PC-3 (cell line): ENCODE measurements around the gene PAX5. TPM values are rescaled to one million over a fixed set of nuclear protein-coding genes. Genes with fewer than 3 reads are reported as not detected.

Experiments used
- ATAC-seq: fragments of 200-7000 bp; cut with Tn5 transposase; 2 replicates; pipeline ENCODE4 v1.9.1; 2020; ENCODE audit warnings: mild to moderate bottlenecking, moderate library complexity
- BruUV-seq: library from RNA; stranded (reverse); fragments of 400-500 nt; replicated peaks from 2 replicates; lab custom pipeline; 2021; lab: Mats Ljungman, UMichigan
- CTCF ChIA-PET: fragments of 300-600 bp; sonication (Branson Sonifier 250); formaldehyde crosslinking; loops from one replicate; lab custom pipeline; 2022; ENCODE audit warnings: antibody characterized with exemption; lab: Charles Lee
- POLR2A ChIA-PET: fragments of 300-600 bp; sonication (Branson Sonifier 250); formaldehyde crosslinking; loops from one replicate; lab custom pipeline; 2022; ENCODE audit warnings: antibody characterized with exemption; ENCODE audit not compliant: unreplicated experiment; lab: Charles Lee
- DNase-seq: peaks from one replicate; pipeline ENCODE4 v3.0.0-alpha.2; 2015
- H2AFZ ChIP-seq: fragments of 300-600 bp; sonication (generic); 2 replicates; pipeline ENCODE4 v1.6.0; 2016; ENCODE audit warnings: antibody characterized with exemption, low read length
- H3F3A ChIP-seq: fragments of 300-600 bp; sonication (generic); one replicate; pipeline ENCODE4 v1.6.0; 2017; ENCODE audit warnings: antibody characterized with exemption, low read length, control low read depth, mild to moderate bottlenecking; ENCODE audit not compliant: unreplicated experiment
- H3K27ac ChIP-seq: fragments of 300-600 bp; sonication (generic); 2 replicates; pipeline ENCODE4 v1.5.1; 2016; ENCODE audit warnings: mild to moderate bottlenecking, low read length
- H3K27me3 ChIP-seq: fragments of 300-600 bp; sonication (generic); 2 replicates; pipeline ENCODE4 v1.6.1; 2016; ENCODE audit warnings: low read length, mixed read lengths
- H3K36me3 ChIP-seq: fragments of 300-600 bp; sonication (generic); 2 replicates; pipeline ENCODE4 v1.6.1; 2016; ENCODE audit warnings: low read depth, mixed run types, low read length, mixed read lengths
- H3K4me1 ChIP-seq: fragments of 300-600 bp; sonication (generic); 2 replicates; pipeline ENCODE4 v1.5.1; 2016; ENCODE audit warnings: low read length; ENCODE audit not compliant: insufficient read depth
- H3K4me2 ChIP-seq: fragments of 300-600 bp; sonication (generic); 2 replicates; pipeline ENCODE4 v1.6.0; 2016; ENCODE audit warnings: low read length
- H3K4me3 ChIP-seq: fragments of 300-600 bp; sonication (generic); 2 replicates; pipeline ENCODE4 v1.5.1; 2016; ENCODE audit warnings: mild to moderate bottlenecking, low read length, mixed read lengths
- H3K79me2 ChIP-seq: fragments of 300-600 bp; sonication (generic); 2 replicates; pipeline ENCODE4 v1.6.1; 2017; ENCODE audit warnings: low read length, mixed read lengths
- H3K9ac ChIP-seq: fragments of 300-600 bp; sonication (generic); 2 replicates; pipeline ENCODE4 v1.6.0; 2016; ENCODE audit warnings: mild to moderate bottlenecking, low read length
- H3K9me2 ChIP-seq: fragments of 300-600 bp; sonication (generic); replicated peaks from 2 replicates; pipeline ENCODE4 v1.6.1; 2016; ENCODE audit warnings: mixed run types, low read length, mixed read lengths
- H3K9me3 ChIP-seq: fragments of 300-600 bp; sonication (generic); 2 replicates; pipeline ENCODE4 v1.6.1; 2016; ENCODE audit warnings: low read length, mixed read lengths
- H4K20me1 ChIP-seq: fragments of 300-600 bp; sonication (generic); 2 replicates; pipeline ENCODE4 v1.6.1; 2016; ENCODE audit warnings: low read length, mixed read lengths
- EZH2 ChIP-seq: fragments of 300-600 bp; sonication (generic); IDR thresholded peaks from one replicate; pipeline ENCODE4 v1.6.1; 2017; ENCODE audit warnings: antibody characterized with exemption, mild to moderate bottlenecking, low read length; ENCODE audit not compliant: unreplicated experiment
- EZH2phosphoT487 ChIP-seq: fragments of 300-600 bp; sonication (generic); IDR thresholded peaks from 2 replicates; pipeline ENCODE4 v1.6.1; 2018; ENCODE audit warnings: mild to moderate bottlenecking, antibody characterized with exemption, low read length, borderline replicate concordance
- intact Hi-C: fragments of 100-400 bp; cut with micrococcal nuclease; formaldehyde crosslinking; loops from 2 replicates; pipeline ENCODE4 v1.9.0; 2023
- total RNA-seq: library from RNA; depleted of rRNA; stranded (reverse); fragments of >200 nt; gene quantifications from 2 replicates; pipeline ENCODE4 v1.2.3, GENCODE V29; 2014
- TF ChIP-seq, protein P1 (sequence below): fragments of 300-600 bp; sonication (generic); conservative IDR thresholded peaks from 2 replicates; pipeline ENCODE4 v1.5.1; 2017; ENCODE audit warnings: antibody characterized with exemption, low read depth, mild to moderate bottlenecking, low read length

PAX5 gene
- total RNA-seq, 1 experiment from 2014 or later, result not detected

- no peak overlapping the region for H2AFZ ChIP-seq
- H4K20me1 ChIP-seq, result no peaks in the 10 kb centered on the region
- BruUV-seq, result no TSS peak
- TF ChIP-seq EZH2, result no peak
- TF ChIP-seq, protein P1, sequence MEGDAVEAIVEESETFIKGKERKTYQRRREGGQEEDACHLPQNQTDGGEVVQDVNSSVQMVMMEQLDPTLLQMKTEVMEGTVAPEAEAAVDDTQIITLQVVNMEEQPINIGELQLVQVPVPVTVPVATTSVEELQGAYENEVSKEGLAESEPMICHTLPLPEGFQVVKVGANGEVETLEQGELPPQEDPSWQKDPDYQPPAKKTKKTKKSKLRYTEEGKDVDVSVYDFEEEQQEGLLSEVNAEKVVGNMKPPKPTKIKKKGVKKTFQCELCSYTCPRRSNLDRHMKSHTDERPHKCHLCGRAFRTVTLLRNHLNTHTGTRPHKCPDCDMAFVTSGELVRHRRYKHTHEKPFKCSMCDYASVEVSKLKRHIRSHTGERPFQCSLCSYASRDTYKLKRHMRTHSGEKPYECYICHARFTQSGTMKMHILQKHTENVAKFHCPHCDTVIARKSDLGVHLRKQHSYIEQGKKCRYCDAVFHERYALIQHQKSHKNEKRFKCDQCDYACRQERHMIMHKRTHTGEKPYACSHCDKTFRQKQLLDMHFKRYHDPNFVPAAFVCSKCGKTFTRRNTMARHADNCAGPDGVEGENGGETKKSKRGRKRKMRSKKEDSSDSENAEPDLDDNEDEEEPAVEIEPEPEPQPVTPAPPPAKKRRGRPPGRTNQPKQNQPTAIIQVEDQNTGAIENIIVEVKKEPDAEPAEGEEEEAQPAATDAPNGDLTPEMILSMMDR, result no peak
- H3F3A ChIP-seq, result no peaks in the 10 kb centered on the region
- H3K4me2 ChIP-seq, result no peak overlapping the region
- H3K36me3 ChIP-seq, result no peaks in the 10 kb centered on the region
- POLR2A ChIA-PET, result no interaction called here
- DNase-seq (no peak), ATAC-seq (no peak)
- H3K9me3 ChIP-seq, result no peaks in the 10 kb centered on the region
- H3K9me2 ChIP-seq, result no peaks in the 10 kb centered on the region
- H3K79me2 ChIP-seq, result no peaks in the 10 kb centered on the region
- intact Hi-C loops, result no loop called here
- no peak overlapping the region for H3K27ac ChIP-seq
- no peak overlapping the region for H3K4me3 ChIP-seq
- H3K4me1 ChIP-seq, result no peaks in the 10 kb centered on the region
- H3K9ac ChIP-seq, result no peak overlapping the region
- H3K27me3 ChIP-seq, result no peaks in the 10 kb centered on the region; the same call in 1 of the 2 replicates
- CTCF ChIA-PET, result no interaction called here
Observed at GRCh38 chr9:36832164-36832795, 201.8 kb downstream of the PAX5 start.

- no peak for DNase-seq
- POLR2A ChIA-PET, result no interaction called here
- Histone ChIP-seq H3F3A (no peaks in the 10 kb centered on the region), H4K20me1 (no peaks in the 10 kb centered on the region), H3K27me3 (no peaks in the 10 kb centered on the region; the same call in 1 of the 2 replicates), H3K79me2 (no peaks in the 10 kb centered on the region), H3K36me3 (no peaks in the 10 kb centered on the region), H3K9me2 (no peaks in the 10 kb centered on the region), H2AFZ (no peak overlapping the region), H3K4me2 (no peak overlapping the region), H3K4me3 (no peak overlapping the region), H3K4me1 (no peaks in the 10 kb centered on the region), H3K27ac (no peak overlapping the region), H3K9me3 (no peaks in the 10 kb centered on the region), H3K9ac (no peak overlapping the region)
- no peak for ATAC-seq
- TF ChIP-seq EZH2phosphoT487 (no peak), EZH2 (no peak)
- TF ChIP-seq, protein P1, result no peak
- CTCF ChIA-PET, result no interaction called here
- intact Hi-C loops, result no loop called here
- no TSS peak for BruUV-seq
Observed at GRCh38 chr9:36831381-36832161, 202.5 kb downstream of the PAX5 start.

DNA sequence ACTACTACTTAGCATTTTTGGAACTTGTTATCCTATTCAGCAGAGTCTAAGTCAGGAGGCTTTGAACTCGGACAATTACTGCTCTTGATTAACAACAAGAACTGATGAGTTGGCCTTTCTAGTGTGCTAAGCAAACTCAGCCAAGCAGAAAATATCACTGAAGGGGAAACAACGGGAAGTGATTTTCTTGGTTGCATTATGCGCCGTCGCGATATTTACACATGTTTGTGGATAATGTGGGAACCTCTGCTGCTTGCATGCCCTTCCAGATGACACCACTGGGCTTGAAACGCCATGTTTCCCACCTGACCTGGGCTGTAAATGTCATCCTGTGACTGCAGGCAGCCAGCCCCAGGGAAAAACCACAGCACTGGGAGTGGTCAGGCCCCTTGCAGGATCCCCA, 205.5 kb downstream of the PAX5 start:
- H3K9ac ChIP-seq, result no peak overlapping the region
- no peaks in the 10 kb centered on the region for H3K4me1 ChIP-seq
- DNase-seq (no peak), ATAC-seq (no peak)
- intact Hi-C loops, result no loop called here
- H4K20me1 ChIP-seq, result no peaks in the 10 kb centered on the region
- H3K4me2 ChIP-seq, result no peak overlapping the region
- no peaks in the 10 kb centered on the region for H3K79me2 ChIP-seq
- ChIA-PET POLR2A (no interaction called here), CTCF (no interaction called here)
- H3F3A ChIP-seq, result no peaks in the 10 kb centered on the region
- no peaks in the 10 kb centered on the region for H3K36me3 ChIP-seq
- H3K9me2 ChIP-seq, result no peaks in the 10 kb centered on the region
- BruUV-seq, result no TSS peak
- peaks cover 7% of the 10 kb centered on the region for H3K27me3 ChIP-seq
- H3K9me3 ChIP-seq, result no peaks in the 10 kb centered on the region
- H3K4me3 ChIP-seq, result no peak overlapping the region
- H3K27ac ChIP-seq, result no peak overlapping the region
- H2AFZ ChIP-seq, result no peak overlapping the region
- TF ChIP-seq, protein P1, result no peak
- no peak for TF ChIP-seq EZH2
- no peak for TF ChIP-seq EZH2phosphoT487
